DND-41 (cell line): ENCODE data around the gene HPS5.
A peak's percentile ranks its signal among the peaks of the same experiment; 100 is the strongest.

Experiments
- ATAC-seq: fragments of 200-7000 bp; cut with Tn5 transposase; 3 replicates; pipeline ENCODE4 v1.9.1; 2021; ENCODE audit warnings: low read depth; ENCODE audit not compliant: insufficient read depth
- DNase-seq: peaks from one replicate; pipeline ENCODE4 v3.0.0-alpha.2; 2020
- H2AFZ ChIP-seq: 2 replicates; pipeline ENCODE4 v1.6.0; 2012; ENCODE audit warnings: low read depth, low read length
- H3K27ac ChIP-seq: 2 replicates; pipeline ENCODE4 v1.5.1; 2012; ENCODE audit warnings: low read length, inconsistent platforms
- H3K27me3 ChIP-seq: fragments of 200-600 bp; sonication (generic); 2 replicates; pipeline ENCODE4 v1.6.0; 2012; ENCODE audit warnings: low read length, mild to moderate bottlenecking, inconsistent platforms; ENCODE audit not compliant: insufficient read depth, poor library complexity
- H3K36me3 ChIP-seq: 2 replicates; pipeline ENCODE4 v1.5.1; 2012; ENCODE audit warnings: low read length, inconsistent platforms; ENCODE audit not compliant: insufficient read depth
- H3K4me1 ChIP-seq: 2 replicates; pipeline ENCODE4 v1.5.1; 2012; ENCODE audit warnings: mild to moderate bottlenecking, low read length; ENCODE audit not compliant: insufficient read depth
- H3K4me2 ChIP-seq: 2 replicates; pipeline ENCODE4 v1.6.0; 2012; ENCODE audit warnings: mild to moderate bottlenecking, moderate library complexity, low read length, inconsistent platforms; ENCODE audit not compliant: insufficient read depth
- H3K4me3 ChIP-seq, 2 experiments: fragments of 200-600 bp in 1 of 2; shearing (Covaris generic) in 1 of 2; 2 replicates each; pipeline ENCODE4 v1.5.1; 2012 to 2016; ENCODE audit warnings: inconsistent platforms in 2 of 2, low read length in 2 of 2, mild to moderate bottlenecking in 2 of 2, low read depth in 1 of 2, moderate library complexity in 1 of 2
- H3K79me2 ChIP-seq: 2 replicates; pipeline ENCODE4 v1.6.0; 2012; ENCODE audit warnings: low read length, inconsistent platforms; ENCODE audit not compliant: insufficient read depth
- H3K9ac ChIP-seq: 2 replicates; pipeline ENCODE4 v1.6.0; 2012; ENCODE audit warnings: low read depth, mild to moderate bottlenecking, inconsistent platforms, low read length, moderate library complexity
- H3K9me3 ChIP-seq: 2 replicates; pipeline ENCODE4 v1.5.1; 2012; ENCODE audit warnings: low read length, moderate library complexity, mild to moderate bottlenecking, inconsistent platforms; ENCODE audit not compliant: insufficient read depth, severe bottlenecking
- H4K20me1 ChIP-seq: 2 replicates; pipeline ENCODE4 v1.6.0; 2012; ENCODE audit warnings: low read length; ENCODE audit not compliant: insufficient read depth
- EZH2 ChIP-seq: IDR thresholded peaks from 3 replicates; pipeline ENCODE4 v1.6.1; 2012; ENCODE audit warnings: borderline replicate concordance, low read depth, mild to moderate bottlenecking, moderate library complexity, low read length, inconsistent platforms; ENCODE audit not compliant: severe bottlenecking
- TF ChIP-seq, protein P1 (sequence below): IDR thresholded peaks from 2 replicates; pipeline ENCODE4 v1.5.1; 2012; ENCODE audit warnings: borderline replicate concordance, low read length, moderate library complexity, mild to moderate bottlenecking; ENCODE audit not compliant: poor library complexity, severe bottlenecking; ENCODE audit errors: extremely low read depth

The HPS5 gene

GRCh38 chr11:18320617-18321016, 1.3 kb downstream of the HPS5 start:
- Histone ChIP-seq H3K9me3 (no peaks in the 10 kb centered on the region), H4K20me1 (peaks cover 10% of the 10 kb centered on the region; the same call in 1 of the 2 replicates), H3K27ac (peak overlapping the region; percentile 34; the same call in 1 of the 2 replicates), H2AFZ (no peak overlapping the region), H3K4me1 (peaks cover 54% of the 10 kb centered on the region), H3K36me3 (peaks cover 14% of the 10 kb centered on the region), H3K4me3 (peak overlapping the region; percentile 57 to 68; a peak in 3 of 4 replicates), H3K79me2 (peaks cover 91% of the 10 kb centered on the region), H3K27me3 (no peaks in the 10 kb centered on the region), H3K9ac (peak overlapping the region; percentile 66), H3K4me2 (peak overlapping the region; percentile 95)
- ATAC-seq (no peak), DNase-seq (no peak)
- TF ChIP-seq, protein P1, sequence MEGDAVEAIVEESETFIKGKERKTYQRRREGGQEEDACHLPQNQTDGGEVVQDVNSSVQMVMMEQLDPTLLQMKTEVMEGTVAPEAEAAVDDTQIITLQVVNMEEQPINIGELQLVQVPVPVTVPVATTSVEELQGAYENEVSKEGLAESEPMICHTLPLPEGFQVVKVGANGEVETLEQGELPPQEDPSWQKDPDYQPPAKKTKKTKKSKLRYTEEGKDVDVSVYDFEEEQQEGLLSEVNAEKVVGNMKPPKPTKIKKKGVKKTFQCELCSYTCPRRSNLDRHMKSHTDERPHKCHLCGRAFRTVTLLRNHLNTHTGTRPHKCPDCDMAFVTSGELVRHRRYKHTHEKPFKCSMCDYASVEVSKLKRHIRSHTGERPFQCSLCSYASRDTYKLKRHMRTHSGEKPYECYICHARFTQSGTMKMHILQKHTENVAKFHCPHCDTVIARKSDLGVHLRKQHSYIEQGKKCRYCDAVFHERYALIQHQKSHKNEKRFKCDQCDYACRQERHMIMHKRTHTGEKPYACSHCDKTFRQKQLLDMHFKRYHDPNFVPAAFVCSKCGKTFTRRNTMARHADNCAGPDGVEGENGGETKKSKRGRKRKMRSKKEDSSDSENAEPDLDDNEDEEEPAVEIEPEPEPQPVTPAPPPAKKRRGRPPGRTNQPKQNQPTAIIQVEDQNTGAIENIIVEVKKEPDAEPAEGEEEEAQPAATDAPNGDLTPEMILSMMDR: no peak
- TF ChIP-seq EZH2: no peak

DNA sequence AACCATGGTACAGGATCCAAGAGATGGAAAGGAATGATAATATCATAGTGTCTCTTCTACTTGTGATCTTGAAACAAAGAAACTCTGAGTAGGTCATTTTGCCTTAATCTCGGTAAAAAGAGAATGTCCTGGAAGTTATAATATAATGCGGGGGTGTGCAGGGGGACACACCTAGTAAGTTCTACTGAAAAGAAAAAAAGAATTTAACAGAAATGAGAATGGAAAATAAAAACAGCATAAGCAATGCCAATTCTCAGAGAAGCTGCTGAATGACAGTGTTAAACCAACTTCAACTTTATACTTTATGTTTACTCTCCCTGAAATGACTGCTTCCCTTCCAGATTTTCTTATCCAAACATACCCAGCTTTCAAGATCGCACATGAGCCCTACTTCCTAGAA, 2.0 kb downstream of the HPS5 start:
- peak overlapping the region in 1 of 2 experiments; percentile 68; a peak in 1 of 4 replicates for H3K4me3 ChIP-seq
- H2AFZ ChIP-seq: no peak overlapping the region
- TF ChIP-seq EZH2: no peak
- TF ChIP-seq, protein P1: no peak
- peak overlapping the region; percentile 95 for H3K4me2 ChIP-seq
- H3K27me3 ChIP-seq: no peaks in the 10 kb centered on the region
- H3K79me2 ChIP-seq: peaks cover 90% of the 10 kb centered on the region
- 0 out of 2 replicates have a peak overlapping the region, but pooled peaks have one; percentile 34 for H3K27ac ChIP-seq
- H3K36me3 ChIP-seq: peaks cover 10% of the 10 kb centered on the region
- H3K4me1 ChIP-seq: peaks cover 48% of the 10 kb centered on the region
- no peak for ATAC-seq
- peaks cover 8% of the 10 kb centered on the region; the same call in 1 of the 2 replicates for H4K20me1 ChIP-seq
- peak overlapping the region; percentile 66 for H3K9ac ChIP-seq
- DNase-seq: no peak
- no peaks in the 10 kb centered on the region for H3K9me3 ChIP-seq

GRCh38 chr11:18317551-18317950, 4.4 kb downstream of the HPS5 start:
- Histone ChIP-seq H3K36me3 (no peaks in the 10 kb centered on the region; the same call in 1 of the 2 replicates), H4K20me1 (peaks cover 4% of the 10 kb centered on the region; the same call in 1 of the 2 replicates), H3K79me2 (peaks cover 71% of the 10 kb centered on the region), H3K4me1 (peaks cover 27% of the 10 kb centered on the region), H3K9me3 (no peaks in the 10 kb centered on the region), H3K4me2 (no peak overlapping the region), H2AFZ (no peak overlapping the region), H3K27me3 (no peaks in the 10 kb centered on the region), H3K4me3 (no peak overlapping the region), H3K9ac (no peak overlapping the region), H3K27ac (no peak overlapping the region)
- TF ChIP-seq, protein P1: no peak
- no peak for TF ChIP-seq EZH2
- ATAC-seq (no peak), DNase-seq (no peak)

- H3K27me3 ChIP-seq: no peaks in the 10 kb centered on the region
- no peak overlapping the region for H3K4me2 ChIP-seq
- H2AFZ ChIP-seq: no peak overlapping the region
- peaks cover 4% of the 10 kb centered on the region; the same call in 1 of the 2 replicates for H4K20me1 ChIP-seq
- H3K4me3 ChIP-seq: no peak overlapping the region
- H3K27ac ChIP-seq: no peak overlapping the region
- no peak for TF ChIP-seq EZH2
- TF ChIP-seq, protein P1: no peak
- no peak for ATAC-seq
- peaks cover 4% of the 10 kb centered on the region; the same call in 1 of the 2 replicates for H3K36me3 ChIP-seq
- peaks cover 58% of the 10 kb centered on the region for H3K79me2 ChIP-seq
- peaks cover 21% of the 10 kb centered on the region for H3K4me1 ChIP-seq
- H3K9me3 ChIP-seq: no peaks in the 10 kb centered on the region
- H3K9ac ChIP-seq: no peak overlapping the region
- DNase-seq: no peak
These were observed 6.0 kb downstream of the HPS5 start for GRCh38 chr11:18315893-18316292.
